BJ (cell line): ENCODE data around the gene VAMP1. TPM values are rescaled to one million over a fixed set of nuclear protein-coding genes. Genes with fewer than 3 reads are reported as not detected.

Source experiments
- CTCF ChIA-PET: fragments of 350-600 bp; formaldehyde crosslinking; extraction: SDS; loops from one replicate; lab custom pipeline; 2021; ENCODE audit warnings: antibody characterized with exemption, inconsistent platforms; lab: Yijun Ruan, JAX
- POLR2A ChIA-PET: fragments of 300-600 bp; sonication (Branson Sonifier 250); formaldehyde crosslinking; extraction: SDS; loops from one replicate; lab custom pipeline; 2021; ENCODE audit warnings: antibody characterized with exemption; lab: Charles Lee
- DNase-seq: peaks from one replicate; pipeline ENCODE4 v3.0.0-alpha.2; 2011; ENCODE audit warnings: low read depth
- H3K27me3 ChIP-seq: 2 replicates; pipeline ENCODE4 v1.6.0; 2011; ENCODE audit warnings: low read length; ENCODE audit not compliant: control insufficient read depth, insufficient read depth
- H3K36me3 ChIP-seq: 2 replicates; pipeline ENCODE4 v1.5.1; 2011; ENCODE audit warnings: low read length; ENCODE audit not compliant: control insufficient read depth, insufficient read depth
- H3K4me3 ChIP-seq: 2 replicates; pipeline ENCODE4 v1.5.1; 2011; ENCODE audit warnings: low read depth, mild to moderate bottlenecking, control low read depth, low read length
- polyA plus RNA-seq: library from polyadenylated mRNA; depleted of rRNA; stranded (reverse); fragments of >200 nt; gene quantifications from 2 replicates; pipeline ENCODE4 v1.2.3, GENCODE V29; 2011
- TF ChIP-seq, protein P1 (sequence below): IDR thresholded peaks from 2 replicates; pipeline ENCODE4 v1.5.1; 2011; ENCODE audit warnings: low read depth, mild to moderate bottlenecking, control low read depth, inconsistent platforms, low read length, moderate library complexity; ENCODE audit not compliant: insufficient read depth

VAMP1 gene
- polyA plus RNA-seq, 1 experiment = 23.3 TPM

DNA sequence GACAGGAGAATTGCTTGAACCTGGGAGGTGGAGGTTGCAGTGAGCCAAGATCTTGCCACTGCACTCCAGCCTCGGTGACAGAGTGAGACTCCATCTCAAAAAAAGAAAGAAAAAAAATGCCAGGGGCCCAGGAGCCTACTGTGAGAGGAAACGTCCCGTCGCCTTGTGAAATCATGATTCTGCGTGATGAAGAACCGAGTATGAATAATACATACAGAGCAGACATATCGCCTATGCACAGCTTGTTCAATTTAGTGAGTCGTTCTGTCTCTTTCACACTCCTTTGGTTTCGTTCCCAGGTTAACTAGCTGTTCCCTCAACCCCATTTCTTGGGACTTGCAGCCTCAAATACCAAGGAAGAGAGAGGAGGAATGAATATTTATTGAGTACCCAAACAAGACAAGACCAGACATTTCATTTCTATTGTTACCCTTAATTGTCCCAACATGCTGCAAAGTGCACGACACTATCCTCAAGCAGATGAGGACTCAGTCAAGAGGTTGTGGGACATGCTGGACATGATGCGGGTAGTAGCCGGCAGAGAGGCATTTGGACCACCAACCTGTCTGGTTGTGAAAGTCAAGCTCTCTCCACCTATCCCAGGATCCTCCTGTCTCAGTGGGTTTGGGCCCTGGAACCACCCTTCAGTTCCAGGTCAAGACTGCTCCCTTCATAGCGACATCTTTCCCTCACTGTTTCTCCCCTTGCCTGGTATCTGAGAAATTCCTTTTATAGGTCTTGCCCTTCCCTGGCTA, 34.3 kb downstream of the VAMP1 start:
- Histone ChIP-seq H3K27me3 (no peaks in the 10 kb centered on the region), H3K4me3 (no peak overlapping the region), H3K36me3 (no peaks in the 10 kb centered on the region)
- ChIA-PET POLR2A (no interaction called here), CTCF (interaction anchor here (0.7 to 1.4 kb wide), 4 partner anchors 12 to 29 kb away, joined by 3 to 6 read pairs (median 3); partner anchors contain the start of gene TAPBPL)
- TF ChIP-seq, protein P1, sequence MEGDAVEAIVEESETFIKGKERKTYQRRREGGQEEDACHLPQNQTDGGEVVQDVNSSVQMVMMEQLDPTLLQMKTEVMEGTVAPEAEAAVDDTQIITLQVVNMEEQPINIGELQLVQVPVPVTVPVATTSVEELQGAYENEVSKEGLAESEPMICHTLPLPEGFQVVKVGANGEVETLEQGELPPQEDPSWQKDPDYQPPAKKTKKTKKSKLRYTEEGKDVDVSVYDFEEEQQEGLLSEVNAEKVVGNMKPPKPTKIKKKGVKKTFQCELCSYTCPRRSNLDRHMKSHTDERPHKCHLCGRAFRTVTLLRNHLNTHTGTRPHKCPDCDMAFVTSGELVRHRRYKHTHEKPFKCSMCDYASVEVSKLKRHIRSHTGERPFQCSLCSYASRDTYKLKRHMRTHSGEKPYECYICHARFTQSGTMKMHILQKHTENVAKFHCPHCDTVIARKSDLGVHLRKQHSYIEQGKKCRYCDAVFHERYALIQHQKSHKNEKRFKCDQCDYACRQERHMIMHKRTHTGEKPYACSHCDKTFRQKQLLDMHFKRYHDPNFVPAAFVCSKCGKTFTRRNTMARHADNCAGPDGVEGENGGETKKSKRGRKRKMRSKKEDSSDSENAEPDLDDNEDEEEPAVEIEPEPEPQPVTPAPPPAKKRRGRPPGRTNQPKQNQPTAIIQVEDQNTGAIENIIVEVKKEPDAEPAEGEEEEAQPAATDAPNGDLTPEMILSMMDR = no peak
- DNase-seq = no peak

DNA sequence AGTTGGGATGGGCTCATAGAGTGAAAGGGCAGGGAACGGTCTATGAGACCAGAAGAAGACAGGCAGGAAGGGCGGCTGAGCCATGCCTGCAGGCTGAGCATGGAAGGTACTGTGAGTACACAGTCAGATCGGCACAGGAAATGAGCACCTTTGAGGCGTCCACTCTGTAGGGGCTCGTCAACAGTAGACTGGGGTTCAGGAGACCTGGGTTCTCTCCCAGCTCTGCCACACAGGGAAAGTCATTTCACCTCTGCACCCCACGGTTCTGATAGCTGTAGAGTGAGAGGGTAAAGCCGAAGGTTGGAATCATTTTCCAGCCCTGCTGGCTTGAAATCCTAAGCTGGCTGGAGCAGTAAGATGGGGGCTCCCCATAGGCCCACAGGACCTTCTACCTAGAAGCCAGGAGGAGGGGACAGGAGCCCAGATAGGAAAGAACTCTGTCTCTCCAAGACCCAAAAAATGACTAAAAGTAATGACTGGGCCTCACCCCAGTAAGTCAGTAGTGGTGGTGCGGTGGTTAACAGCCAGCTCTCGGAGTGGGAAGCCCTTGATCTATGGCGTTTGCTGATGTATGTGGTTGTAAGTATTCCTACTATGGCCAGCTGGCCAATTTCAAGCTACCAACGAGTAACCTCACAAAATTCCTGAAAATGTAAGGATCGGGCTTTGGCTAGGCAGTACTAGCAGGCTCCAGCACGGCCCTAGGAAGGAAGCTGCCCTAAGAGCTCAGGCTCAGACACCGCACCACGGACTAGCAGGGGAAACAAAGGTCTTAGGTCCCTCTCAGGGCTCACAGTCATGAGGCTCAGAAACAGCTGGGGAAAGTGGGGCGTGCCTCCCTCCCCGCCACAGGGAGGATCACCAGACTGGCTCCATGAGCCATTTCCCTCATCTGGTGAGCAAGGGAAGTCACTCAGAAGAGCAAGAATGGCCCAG, 36.0 kb downstream of the VAMP1 start:
- no peaks in the 10 kb centered on the region for H3K27me3 ChIP-seq

DNA sequence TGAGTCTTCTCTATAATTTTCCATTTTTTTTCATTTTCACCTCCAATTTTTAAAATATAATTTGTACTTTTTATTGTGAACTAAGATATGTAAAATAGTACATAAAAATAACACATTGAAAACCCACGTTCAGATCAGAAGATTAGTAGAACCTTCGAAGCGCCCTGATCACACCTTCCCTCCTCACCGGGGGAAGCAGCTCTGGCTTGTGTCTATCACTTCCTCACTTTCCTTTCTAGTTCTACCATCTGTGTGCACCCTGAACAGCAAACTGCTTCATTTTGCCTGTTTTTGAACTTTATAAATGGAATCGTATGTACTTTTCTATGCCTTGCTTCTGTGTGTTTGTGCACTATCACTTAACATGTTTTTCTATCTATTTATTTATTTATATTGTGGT, 37.5 kb downstream of the VAMP1 start:
- H3K27me3 ChIP-seq = no peaks in the 10 kb centered on the region
- no peaks in the 10 kb centered on the region for H3K36me3 ChIP-seq
- DNase-seq = no peak
- TF ChIP-seq, protein P1 = no peak
- no peak overlapping the region for H3K4me3 ChIP-seq
- ChIA-PET POLR2A (no interaction called here), CTCF (no interaction called here)

More for the DNA sequence above, 36.0 kb downstream of the VAMP1 start:
- DNase-seq = no peak
- ChIA-PET CTCF (interaction anchor here (0.7 to 2.2 kb wide), 5 partner anchors 10 to 31 kb away, joined by 3 to 8 read pairs (median 4); partner anchors contain the start of gene TAPBPL), POLR2A (no interaction called here)
- TF ChIP-seq, protein P1 = no peak
- H3K36me3 ChIP-seq = no peaks in the 10 kb centered on the region
- H3K4me3 ChIP-seq = no peak overlapping the region

DNA sequence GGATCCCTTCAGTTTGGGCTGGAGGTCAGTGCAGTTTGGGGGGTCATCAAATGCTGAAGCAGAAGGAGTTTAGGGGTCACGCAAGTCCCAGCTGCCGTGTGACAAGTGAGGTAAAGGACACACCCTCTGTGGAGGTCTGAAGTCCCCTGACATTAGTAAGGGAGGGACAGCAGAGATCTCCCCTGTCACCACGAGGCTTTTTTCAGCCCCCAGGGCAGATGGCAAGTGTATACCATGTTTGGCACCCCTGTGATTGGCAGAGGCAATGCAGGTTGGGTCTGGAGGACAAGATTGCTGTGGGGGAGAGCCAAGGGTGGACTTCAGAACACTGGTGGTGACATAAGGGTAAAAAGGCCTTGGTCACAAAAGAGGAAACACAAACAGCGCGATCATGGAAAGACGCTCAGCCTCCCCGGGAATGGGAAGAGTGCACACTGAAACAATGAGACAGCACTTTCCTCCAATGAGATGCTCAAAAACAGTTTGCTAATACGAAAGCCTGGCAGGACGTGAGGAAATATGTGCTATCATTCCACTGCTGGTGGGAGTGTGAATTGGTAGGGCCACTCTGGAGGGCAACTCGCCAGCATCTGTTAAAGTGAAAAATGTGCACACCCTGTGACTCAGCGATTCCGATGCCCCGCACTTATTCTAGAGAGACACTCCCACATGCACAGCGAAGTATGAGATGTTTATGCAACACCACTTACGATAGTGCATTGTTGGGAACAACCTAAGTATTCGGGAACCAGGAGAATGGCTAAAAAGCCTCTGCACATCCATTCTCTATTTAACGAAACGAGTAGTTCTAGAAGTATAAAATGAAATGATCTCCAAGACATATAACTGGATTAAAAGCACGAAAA, 40.1 kb downstream of the VAMP1 start:
- ChIA-PET CTCF (no interaction called here), POLR2A (no interaction called here)
- no peak overlapping the region for H3K4me3 ChIP-seq
- H3K36me3 ChIP-seq = no peaks in the 10 kb centered on the region
- no peaks in the 10 kb centered on the region for H3K27me3 ChIP-seq
- peak; percentile 93 for DNase-seq
- TF ChIP-seq, protein P1 = no peak
